NCI-H446 (cell line): Measurements from ENCODE around the gene XG.

ENCODE experiments used
- DNase-seq, 2 experiments: peaks; one replicate each; lab custom pipeline; 2025; lab: John Stamatoyannopoulos, UW

The XG gene

GRCh38 chrX:2820136-2820771, 68.4 kb downstream of the XG start:
- no peak for DNase-seq

GRCh38 chrX:2823795-2824386, 72.1 kb downstream of the XG start:
- DNase-seq = no peak

- DNase-seq = no peak
Observed at GRCh38 chrX:2824886-2825285, 73.0 kb downstream of the XG start.

GRCh38 chrX:2828344-2828958, 76.6 kb downstream of the XG start, which contains the start of gene GYG2:
TSS of gene GYG2 (plus strand) at chrX:2828930. CDS start at chrX:2830189, 1,259 bp downstream.
- no peak for DNase-seq

GRCh38 chrX:2828959-2829411, 77.1 kb downstream of the XG start:
- DNase-seq = no peak

- no peak for DNase-seq
Observed at GRCh38 chrX:2829469-2830246, 77.8 kb downstream of the XG start.

GRCh38 chrX:2831471-2832228, 79.8 kb downstream of the XG start:
- no peak for DNase-seq

GRCh38 chrX:2837961-2838360, 86.1 kb downstream of the XG start:
- DNase-seq = no peak

GRCh38 chrX:2840961-2841360, 89.1 kb downstream of the XG start:
- no peak for DNase-seq

GRCh38 chrX:2841537-2841936, 89.7 kb downstream of the XG start:
- DNase-seq = no peak

- DNase-seq = no peak
Observed at GRCh38 chrX:2846992-2847391, 95.2 kb downstream of the XG start.

GRCh38 chrX:2848871-2849301, 97.0 kb downstream of the XG start:
- DNase-seq = no peak

GRCh38 chrX:2854918-2855317, 103.1 kb downstream of the XG start:
- no peak for DNase-seq

GRCh38 chrX:2855761-2856160, 103.9 kb downstream of the XG start:
- DNase-seq = no peak

- DNase-seq = no peak
Observed at GRCh38 chrX:2857566-2857965, 105.7 kb downstream of the XG start.

GRCh38 chrX:2859197-2859797, 107.5 kb downstream of the XG start:
- no peak for DNase-seq

GRCh38 chrX:2862404-2862803, 110.6 kb downstream of the XG start:
- no peak for DNase-seq

- no peak for DNase-seq
Observed at GRCh38 chrX:2863646-2864045, 111.8 kb downstream of the XG start.
